ENCODE results near the gene TRAPPC1.

Gene TRAPPC1

GRCh38 chr17:7940743-7941142 lies 9.0 kb upstream of the TRAPPC1 start:
- no peak for TF ChIP-seq CTCF (IDR thresholded peaks at IDR 0.05; ENCODE audit: insufficient read depth, low read depth, low read length, missing control alignments)
- H3K4me3 ChIP-seq (ENCODE audit: low read depth, low read length) = no peak overlapping the region
- no peak for DNase-seq (ENCODE audit: low read depth)

- DNase-seq (ENCODE audit: low read depth) = no peak
- H3K4me3 ChIP-seq (ENCODE audit: low read depth, low read length) = no peak overlapping the region
- no peak for TF ChIP-seq CTCF (IDR thresholded peaks at IDR 0.05; ENCODE audit: insufficient read depth, low read depth, low read length, missing control alignments)
These were observed 8.3 kb upstream of the TRAPPC1 start for GRCh38 chr17:7940034-7940433.

DNA sequence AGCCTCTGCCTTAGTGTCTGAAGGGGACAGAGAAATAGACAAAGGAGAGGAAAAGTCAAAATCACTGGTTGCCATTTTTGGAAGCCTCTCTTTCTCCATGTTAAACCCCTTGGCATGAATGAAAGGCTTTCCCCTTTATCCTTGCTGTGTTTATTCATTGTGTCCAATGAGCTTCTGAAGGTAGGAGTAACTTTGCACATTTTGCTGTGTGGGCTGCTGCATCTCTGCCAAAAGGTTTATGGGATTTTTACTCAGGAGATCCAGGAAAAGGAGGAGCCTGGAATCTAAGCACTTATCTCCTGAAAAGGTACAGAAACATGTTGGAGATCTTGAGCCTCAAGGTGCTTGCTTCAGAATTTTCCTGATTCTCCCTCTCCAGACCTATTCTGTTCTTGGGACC lies 4.1 kb upstream of the TRAPPC1 start:
- DNase-seq (ENCODE audit: low read depth) = no peak
- TF ChIP-seq CTCF (IDR thresholded peaks at IDR 0.05; ENCODE audit: insufficient read depth, low read depth, low read length, missing control alignments) = no peak
- no peak overlapping the region for H3K4me3 ChIP-seq (ENCODE audit: low read depth, low read length)

DNA sequence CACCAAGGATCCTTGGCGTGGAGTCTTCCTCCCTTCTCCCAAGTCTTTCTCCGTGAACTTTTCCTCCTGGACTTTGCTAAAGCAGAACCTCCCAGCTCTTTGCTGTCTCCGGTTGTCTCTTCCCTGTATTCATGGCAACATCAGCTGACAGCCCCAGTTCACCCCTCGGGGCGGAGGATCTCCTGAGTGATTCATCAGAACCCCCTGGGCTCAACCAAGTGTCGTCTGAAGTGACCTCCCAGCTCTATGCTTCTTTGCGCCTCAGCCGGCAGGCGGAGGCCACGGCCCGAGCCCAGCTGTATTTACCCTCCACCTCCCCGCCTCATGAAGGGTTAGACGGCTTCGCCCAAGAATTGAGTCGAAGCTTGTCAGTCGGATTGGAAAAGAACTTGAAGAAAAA lies 1.2 kb upstream of the TRAPPC1 start:
- peak; percentile 50 for DNase-seq (ENCODE audit: low read depth)
- H3K4me3 ChIP-seq (ENCODE audit: low read depth, low read length) = peak overlapping the region; percentile 74
- TF ChIP-seq CTCF (IDR thresholded peaks at IDR 0.05; ENCODE audit: insufficient read depth, low read depth, low read length, missing control alignments) = no peak

- TF ChIP-seq CTCF (IDR thresholded peaks at IDR 0.05; ENCODE audit: insufficient read depth, low read depth, low read length, missing control alignments) = no peak
- peak overlapping the region; percentile 74 for H3K4me3 ChIP-seq (ENCODE audit: low read depth, low read length)
- DNase-seq (ENCODE audit: low read depth) = peak; percentile 55
These were observed 741 bp upstream of the TRAPPC1 start for GRCh38 chr17:7932483-7932891.

- peak overlapping the region; percentile 74 for H3K4me3 ChIP-seq (ENCODE audit: low read depth, low read length)
- peak; percentile 19 for DNase-seq (ENCODE audit: low read depth)
- TF ChIP-seq CTCF (IDR thresholded peaks at IDR 0.05; ENCODE audit: insufficient read depth, low read depth, low read length, missing control alignments) = no peak
These were observed 710 bp downstream of the TRAPPC1 start for GRCh38 chr17:7930841-7931631.

Measured in GM12865 (cell line).